GM21786 (cell line): Measurements from ENCODE around the gene NOS2.
"Not testable (repeated sequence)": the region's sequence is repeated elsewhere in the genome, so short reads cannot be mapped to it uniquely, and the experiment has no call there.

Experiments
- ATAC-seq: cut with Tn5 transposase; IDR thresholded peaks from one replicate; pipeline ENCODE4 v1.9.1; 2021; ENCODE audit not compliant: unreplicated experiment

Gene NOS2

GRCh38 chr17:27800522-27800921, at the start of gene NOS2:
Gene NOS2, minus strand, starts transcription at chr17:27800529. Its CDS starts 1,720 bp downstream, at chr17:27798809.
- no peak for ATAC-seq

- no peak for ATAC-seq
These were observed 49.3 kb upstream of the NOS2 start for GRCh38 chr17:27849474-27850185.

GRCh38 chr17:27848931-27849330, 48.6 kb upstream of the NOS2 start:
- ATAC-seq: no peak

DNA sequence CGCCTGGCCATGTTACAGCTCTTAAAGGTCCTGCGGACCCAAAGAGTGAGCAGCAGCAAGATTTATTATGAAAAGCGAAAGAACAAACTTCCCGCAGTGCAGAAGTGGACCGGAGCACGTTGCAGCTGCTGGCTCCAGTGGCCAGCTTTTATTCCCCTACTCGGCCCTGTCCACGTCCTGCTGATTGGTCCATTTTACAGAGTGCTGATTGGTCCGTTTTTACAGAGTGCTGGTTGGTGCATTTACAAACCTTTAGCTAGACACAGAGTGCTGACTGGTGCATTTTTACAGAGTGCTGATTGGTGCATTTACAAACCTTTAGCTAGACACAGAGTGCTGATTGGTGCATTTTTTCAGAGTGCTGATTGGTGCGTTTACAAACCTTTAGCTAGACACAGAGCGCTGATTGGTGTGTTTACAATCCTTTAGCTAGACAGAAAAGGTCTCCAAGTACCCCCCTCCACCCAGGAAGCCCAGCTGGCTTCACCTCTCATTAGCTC, 46.5 kb upstream of the NOS2 start:
- not testable (repeated sequence) for ATAC-seq

DNA sequence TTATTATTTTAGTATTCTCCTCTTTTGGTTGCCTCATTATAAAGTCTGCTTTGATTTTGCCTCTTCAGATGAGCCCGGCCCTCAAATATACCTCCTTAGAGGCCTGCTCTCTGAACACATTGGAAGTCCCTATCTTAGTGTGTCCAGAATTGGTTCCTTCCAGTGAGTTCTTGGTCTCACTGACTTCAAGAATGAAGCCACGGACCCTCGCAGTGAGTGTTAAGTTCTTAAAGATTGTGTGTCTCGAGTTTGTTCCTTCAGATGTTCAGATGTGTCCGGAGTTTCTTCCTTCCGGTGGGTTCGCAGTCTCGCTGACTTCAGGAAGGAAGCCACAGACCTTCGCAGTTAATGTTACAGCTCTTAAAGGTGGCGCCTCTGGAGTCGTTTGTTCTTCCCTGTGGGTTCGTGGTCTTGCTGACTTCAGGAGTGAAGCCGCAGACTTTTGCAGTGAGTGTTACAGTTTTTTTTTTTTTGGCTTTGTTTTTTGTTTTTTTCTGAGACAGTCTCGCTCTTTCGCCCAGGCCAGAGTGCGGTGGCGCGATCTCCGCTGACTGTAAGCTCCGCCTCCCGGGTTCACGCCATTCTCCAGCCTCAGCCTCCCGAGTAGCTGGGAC, 45.8 kb upstream of the NOS2 start:
- no peak for ATAC-seq

DNA sequence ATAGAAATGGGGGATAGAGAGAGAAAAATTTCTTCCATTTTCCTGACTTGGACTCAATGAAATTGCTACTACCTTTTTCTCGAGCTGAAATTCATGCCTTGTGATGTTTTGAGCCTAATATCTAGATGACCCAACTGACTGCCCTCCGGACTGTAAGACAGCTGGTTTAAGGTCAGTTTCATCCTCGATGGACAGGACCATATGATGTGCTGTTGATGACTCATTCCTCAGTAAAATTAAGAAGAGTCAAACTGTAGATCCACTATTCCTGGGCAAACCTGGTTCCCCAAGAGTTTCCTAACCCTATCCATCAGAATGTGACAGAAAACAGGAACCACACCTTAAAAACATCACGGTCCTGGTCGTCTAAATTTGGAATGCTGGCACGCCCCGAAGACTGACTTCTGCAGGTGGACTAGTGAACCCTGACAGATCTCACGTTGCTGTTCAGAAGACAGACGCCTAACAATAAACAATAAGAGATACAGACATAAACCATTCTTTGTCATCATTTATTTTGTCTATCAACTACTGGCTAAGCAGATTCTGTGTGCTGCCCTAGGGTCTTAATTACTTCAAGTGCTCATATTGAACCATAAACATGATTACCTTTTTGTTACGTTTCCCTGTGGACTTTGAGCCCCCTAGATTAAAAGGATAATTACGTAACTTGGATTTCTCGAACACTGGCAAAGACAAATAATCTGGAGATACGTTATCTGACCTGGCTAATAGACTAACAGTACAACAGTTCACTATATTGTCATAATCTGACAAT, 45.1 kb upstream of the NOS2 start:
- no peak for ATAC-seq

DNA sequence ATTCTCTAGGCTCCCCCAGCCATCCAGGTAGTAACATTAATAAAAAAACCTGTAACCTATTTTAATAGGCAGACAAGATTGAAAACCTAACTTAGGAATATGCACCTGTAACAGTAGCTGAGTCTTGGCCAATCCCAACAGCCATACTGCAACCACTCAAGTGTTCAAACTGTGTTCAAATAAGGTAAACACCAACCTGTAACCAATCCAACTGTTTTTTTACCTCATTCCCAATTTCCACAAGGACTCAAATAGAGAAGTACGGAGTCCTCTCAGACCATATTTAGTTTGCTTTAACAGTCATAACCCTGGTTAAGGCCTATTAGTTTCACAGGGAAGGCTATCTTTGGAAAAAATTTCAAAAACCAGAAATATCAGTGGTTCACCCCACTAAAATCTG, 40.4 kb upstream of the NOS2 start:
- no peak for ATAC-seq

DNA sequence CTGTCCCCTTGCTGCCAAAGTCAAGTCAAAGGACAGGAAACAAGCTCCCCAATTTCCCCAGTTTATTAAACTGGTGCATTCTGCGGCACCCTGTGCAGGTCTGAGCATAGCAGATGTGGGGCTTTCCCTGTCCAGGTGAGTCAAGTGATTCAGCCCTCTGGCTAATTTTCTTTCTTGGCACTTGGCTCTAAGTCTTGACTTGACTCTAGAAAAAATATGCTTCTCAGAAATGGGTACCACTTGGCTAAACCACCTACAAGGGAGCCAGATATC, 40.0 kb upstream of the NOS2 start:
- ATAC-seq: not testable (repeated sequence)

DNA sequence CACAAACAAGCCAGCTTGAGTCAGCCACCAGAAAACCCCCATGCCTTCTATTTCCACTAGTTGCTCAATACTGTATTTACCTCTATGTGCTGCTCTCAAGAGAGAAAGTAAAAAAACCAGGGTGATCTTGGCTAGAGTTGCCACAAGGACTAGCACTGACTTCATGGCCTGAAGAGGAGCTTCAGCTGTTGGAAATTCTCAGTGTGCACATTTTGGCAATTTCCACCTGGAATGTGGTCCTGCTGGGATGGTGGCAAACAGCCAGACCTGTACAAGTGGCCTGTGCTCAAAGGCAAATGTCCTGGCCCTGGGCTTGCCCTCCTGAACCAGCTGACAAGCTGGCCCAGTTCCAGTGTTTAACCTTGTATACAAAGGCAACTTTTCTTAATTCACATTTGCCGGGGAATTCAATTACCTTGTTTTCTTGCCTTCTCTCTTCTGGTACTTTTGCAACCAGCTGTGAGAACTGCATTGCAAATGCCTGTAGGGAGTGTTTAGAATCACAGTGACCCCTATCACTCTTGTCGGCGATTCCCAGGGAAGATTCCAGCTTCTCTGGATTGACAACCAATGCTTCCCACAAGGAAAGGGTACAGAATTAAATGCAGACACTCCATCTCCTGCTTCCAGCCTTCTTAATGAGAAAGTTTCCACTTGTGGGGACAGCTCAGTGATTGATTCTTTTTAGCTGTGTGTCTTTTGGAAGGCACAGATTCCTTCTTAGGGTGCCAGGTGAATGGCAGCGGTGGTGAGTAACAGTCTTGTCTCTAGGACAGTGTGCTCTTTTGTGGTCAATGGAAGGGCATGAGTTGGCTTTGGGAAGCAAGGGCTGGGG, 39.5 kb upstream of the NOS2 start:
- ATAC-seq: not testable (repeated sequence)

- ATAC-seq: not testable (repeated sequence)
These were observed 38.3 kb upstream of the NOS2 start for GRCh38 chr17:27838607-27839006.

DNA sequence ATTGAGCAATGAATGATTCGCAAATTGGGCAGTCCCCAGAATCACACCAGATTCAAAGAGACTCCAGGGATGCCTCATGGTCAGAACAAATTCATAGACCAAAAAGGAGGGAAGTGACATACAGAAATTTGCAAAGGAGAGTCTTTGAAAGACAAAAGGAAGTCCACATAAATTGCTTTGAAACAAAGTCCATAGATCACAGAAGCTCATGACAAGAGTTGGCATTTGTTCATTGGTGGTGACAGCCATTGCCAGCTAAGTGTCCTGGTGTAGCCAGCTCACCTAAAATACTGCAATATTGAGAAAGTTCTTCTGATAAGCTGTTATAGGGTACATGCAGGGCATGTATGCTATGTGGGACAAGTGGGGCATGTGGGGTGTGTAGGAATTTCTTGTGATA, 37.4 kb upstream of the NOS2 start:
- not testable (repeated sequence) for ATAC-seq

- no peak for ATAC-seq
These were observed 36.3 kb upstream of the NOS2 start for GRCh38 chr17:27836651-27837050.

DNA sequence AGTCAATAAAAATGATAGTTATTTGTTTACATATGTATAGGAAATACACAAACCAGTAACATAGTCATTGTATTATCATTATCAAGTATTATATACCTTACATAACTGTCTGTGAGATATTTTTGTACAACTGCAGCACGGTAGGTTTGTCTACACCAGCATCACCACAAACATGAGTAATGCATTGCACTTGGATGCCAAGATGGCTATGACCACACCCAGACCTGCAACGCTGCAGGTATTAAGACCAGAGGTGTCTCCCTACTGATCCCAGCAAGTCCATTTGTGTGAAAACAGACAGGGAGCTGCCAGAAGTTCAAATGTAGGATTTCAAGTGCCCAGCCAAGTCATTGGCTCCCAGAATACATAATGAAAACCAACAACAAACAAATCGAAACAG, 34.2 kb upstream of the NOS2 start:
- ATAC-seq: no peak

GRCh38 chr17:27832831-27833230, 32.5 kb upstream of the NOS2 start:
- no peak for ATAC-seq

- not testable (repeated sequence) for ATAC-seq
These were observed 29.6 kb upstream of the NOS2 start for GRCh38 chr17:27829888-27830287.

DNA sequence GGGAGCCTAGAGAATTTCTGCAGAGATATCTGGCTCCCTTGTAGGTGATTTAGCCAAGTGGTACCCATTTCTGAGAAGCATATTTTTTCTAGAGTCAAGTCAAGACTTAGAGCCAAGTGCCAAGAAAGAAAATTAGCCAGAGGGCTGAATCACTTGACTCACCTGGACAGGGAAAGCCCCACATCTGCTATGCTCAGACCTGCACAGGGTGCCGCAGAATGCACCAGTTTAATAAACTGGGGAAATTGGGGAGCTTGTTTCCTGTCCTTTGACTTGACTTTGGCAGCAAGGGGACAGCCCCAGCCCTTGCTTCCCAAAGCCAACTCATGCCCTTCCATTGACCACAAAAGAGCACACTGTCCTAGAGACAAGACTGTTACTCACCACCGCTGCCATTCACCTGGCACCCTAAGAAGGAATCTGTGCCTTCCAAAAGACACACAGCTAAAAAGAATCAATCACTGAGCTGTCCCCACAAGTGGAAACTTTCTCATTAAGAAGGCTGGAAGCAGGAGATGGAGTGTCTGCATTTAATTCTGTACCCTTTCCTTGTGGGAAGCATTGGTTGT, 28.9 kb upstream of the NOS2 start:
- ATAC-seq: not testable (repeated sequence)

DNA sequence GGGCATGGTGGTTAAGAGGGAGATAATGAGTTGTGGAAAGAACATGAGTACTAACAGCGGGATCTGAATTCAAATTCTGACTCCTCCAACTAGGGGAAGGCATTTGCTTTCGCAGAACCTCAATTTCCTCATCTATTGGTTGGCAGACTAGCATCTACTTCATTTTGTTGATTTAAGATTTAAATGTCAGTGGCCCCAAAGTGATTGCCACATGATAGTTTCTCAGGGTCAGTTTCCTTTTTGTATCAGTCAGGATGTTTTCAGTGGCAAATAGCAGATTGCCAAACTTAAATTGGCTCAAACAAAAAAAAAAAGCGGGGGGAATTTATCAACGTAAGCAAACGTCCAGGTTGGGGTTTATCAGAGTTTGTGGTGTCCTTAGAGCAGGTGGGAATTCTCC, 25.1 kb upstream of the NOS2 start:
- ATAC-seq: no peak

- no peak for ATAC-seq
These were observed 24.4 kb upstream of the NOS2 start for GRCh38 chr17:27824745-27825144.

GRCh38 chr17:27824176-27824715, 23.9 kb upstream of the NOS2 start:
- no peak for ATAC-seq

GRCh38 chr17:27822108-27822507, 21.8 kb upstream of the NOS2 start:
- not testable (repeated sequence) for ATAC-seq

DNA sequence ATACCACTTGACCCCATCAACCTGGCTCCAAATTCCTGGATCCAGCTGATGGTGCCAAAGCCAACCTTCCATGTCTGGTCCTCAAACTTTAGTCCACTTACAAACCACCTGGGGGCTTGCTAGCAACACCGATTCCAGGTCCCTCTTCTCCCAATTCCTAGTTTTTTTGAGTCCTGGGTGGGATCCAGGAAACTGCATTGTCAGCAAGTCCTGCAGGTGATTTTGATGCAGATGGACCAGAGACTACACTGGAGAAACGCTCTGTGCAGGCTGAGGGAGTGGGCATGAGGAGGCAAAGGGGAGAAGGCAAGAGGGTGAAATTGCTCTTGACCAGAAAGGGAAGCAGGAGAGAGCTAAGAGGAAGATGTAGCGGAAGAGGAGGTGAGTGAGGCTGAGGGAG, 21.0 kb upstream of the NOS2 start:
- no peak for ATAC-seq
